Bladder microvascular endothelial cell (primary cell): ENCODE results near the gene SEMA4F. TPM values are rescaled to one million over a fixed set of nuclear protein-coding genes. Genes with fewer than 3 reads are reported as not detected.

ENCODE experiments used
- total RNA-seq: library from RNA; depleted of rRNA; stranded (reverse); fragments of >200 nt; gene quantifications from 2 replicates; pipeline ENCODE4 v1.2.3, GENCODE V29; 2014

SEMA4F gene, protein sequence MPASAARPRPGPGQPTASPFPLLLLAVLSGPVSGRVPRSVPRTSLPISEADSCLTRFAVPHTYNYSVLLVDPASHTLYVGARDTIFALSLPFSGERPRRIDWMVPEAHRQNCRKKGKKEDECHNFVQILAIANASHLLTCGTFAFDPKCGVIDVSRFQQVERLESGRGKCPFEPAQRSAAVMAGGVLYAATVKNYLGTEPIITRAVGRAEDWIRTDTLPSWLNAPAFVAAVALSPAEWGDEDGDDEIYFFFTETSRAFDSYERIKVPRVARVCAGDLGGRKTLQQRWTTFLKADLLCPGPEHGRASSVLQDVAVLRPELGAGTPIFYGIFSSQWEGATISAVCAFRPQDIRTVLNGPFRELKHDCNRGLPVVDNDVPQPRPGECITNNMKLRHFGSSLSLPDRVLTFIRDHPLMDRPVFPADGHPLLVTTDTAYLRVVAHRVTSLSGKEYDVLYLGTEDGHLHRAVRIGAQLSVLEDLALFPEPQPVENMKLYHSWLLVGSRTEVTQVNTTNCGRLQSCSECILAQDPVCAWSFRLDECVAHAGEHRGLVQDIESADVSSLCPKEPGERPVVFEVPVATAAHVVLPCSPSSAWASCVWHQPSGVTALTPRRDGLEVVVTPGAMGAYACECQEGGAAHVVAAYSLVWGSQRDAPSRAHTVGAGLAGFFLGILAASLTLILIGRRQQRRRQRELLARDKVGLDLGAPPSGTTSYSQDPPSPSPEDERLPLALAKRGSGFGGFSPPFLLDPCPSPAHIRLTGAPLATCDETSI
- total RNA-seq, result 2.3 and 7.0 TPM in 2 replicates

DNA sequence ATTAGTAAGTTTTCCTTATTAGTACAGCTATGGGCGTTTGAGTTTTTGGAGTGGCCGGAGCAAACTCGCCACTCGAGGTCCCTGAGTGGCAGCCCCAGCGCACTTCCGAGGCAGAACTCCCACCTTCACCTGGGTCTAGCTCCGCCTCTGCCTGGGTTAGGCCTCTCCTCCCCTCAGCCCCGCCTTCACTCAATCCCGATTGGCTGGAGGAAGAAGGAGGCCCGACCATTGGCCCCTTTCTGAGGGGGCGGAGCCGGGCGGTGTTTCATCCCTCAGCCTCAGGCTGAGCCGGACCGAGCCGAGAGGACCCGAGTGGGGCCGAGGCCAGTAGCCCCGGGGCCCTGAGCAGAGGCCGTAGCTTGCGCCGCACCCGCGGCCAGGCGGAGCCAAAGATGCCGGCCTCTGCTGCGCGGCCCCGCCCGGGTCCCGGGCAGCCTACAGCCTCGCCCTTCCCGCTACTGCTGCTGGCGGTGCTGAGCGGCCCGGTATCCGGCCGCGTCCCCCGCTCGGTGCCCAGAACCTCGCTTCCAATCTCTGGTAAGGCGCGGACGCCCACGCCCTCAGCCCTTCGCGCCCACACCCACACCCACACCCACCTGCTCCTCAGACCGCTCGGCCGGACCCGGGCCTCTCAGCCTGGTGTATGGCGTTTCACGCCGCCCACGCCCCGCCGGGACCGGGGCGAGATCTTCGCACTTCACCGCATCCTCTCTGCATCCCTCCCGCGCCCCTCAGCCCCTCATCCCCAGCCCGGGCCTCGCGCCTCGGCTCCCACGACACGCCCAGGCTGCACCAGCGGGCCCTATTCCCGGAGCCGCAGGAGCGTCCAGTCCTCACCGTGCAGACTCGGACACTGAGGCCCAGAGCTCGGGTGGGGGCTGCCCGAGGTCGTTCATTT, at the start of gene SEMA4F:
SEMA4F (plus strand) TSS at position 263 of the 898 bp plus-strand sequence; CDS start at position 393, 130 bp downstream.

DNA sequence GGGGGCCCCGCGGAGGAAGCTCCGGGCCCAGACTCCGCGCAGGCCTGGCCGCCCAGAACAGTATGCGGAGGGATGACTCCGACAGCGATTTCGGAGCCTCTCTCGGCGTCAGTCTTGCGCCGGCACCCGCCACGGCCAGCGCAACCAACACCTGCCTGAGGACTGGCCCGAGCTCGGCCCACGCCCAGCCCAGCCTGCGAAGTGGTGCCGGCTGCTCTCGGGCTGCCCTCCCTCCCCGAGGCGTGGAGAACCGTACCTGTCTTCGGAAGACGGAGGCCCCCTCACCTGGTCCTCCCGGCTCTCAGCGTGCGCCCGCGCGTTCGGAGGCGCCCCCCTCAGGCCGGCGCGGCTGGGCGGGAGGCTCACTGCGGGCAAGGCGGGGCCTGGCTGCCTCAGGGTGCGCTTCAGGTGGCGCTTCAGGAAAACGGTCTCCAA, 6.0 kb upstream of the SEMA4F start, which contains the start of gene M1AP:
M1AP (minus strand) TSS at position 322 of the 435 bp plus-strand sequence. CDS start 8,055 bp downstream, outside the sequence.

Other genes with a start within 250 kb of the SEMA4F start
- 0.13 and 0.16 TPM in 2 replicates for gene C2orf81, start 232.6 kb upstream of the SEMA4F start, total RNA-seq
- gene WDR54, start 232.5 kb upstream of the SEMA4F start, total RNA-seq, result 23.2 and 38.9 TPM in 2 replicates
- 3.2 and 30.9 TPM in 2 replicates for gene RTKN, start 212.3 kb upstream of the SEMA4F start, total RNA-seq
- gene INO80B, start 199.2 kb upstream of the SEMA4F start, total RNA-seq, result 6.6 and 11.4 TPM in 2 replicates
- gene WBP1, start 195.8 kb upstream of the SEMA4F start, total RNA-seq, result 25.9 and 49.3 TPM in 2 replicates
- 46.6 and 63.2 TPM in 2 replicates for gene MOGS, start 188.9 kb upstream of the SEMA4F start, total RNA-seq
- gene MRPL53, start 181.6 kb upstream of the SEMA4F start, total RNA-seq, result 36.4 and 43.2 TPM in 2 replicates
- gene CCDC142, start 171.2 kb upstream of the SEMA4F start, total RNA-seq, result 12.6 and 21.5 TPM in 2 replicates
- 6.0 and 12.3 TPM in 2 replicates for gene TTC31, start 171.2 kb upstream of the SEMA4F start, total RNA-seq
- gene LBX2, start 154.6 kb upstream of the SEMA4F start, total RNA-seq, result 1.3 and 1.9 TPM in 2 replicates
- 9.7 and 12.0 TPM in 2 replicates for gene PCGF1, start 146.6 kb upstream of the SEMA4F start, total RNA-seq
- gene TLX2, start 139.8 kb upstream of the SEMA4F start, total RNA-seq, result not detected in 2 replicates
- 0.16 TPM in 1 of 2 replicates, not detected in the other for gene DQX1, start 128.0 kb upstream of the SEMA4F start, total RNA-seq
- gene AUP1, start 124.5 kb upstream of the SEMA4F start, total RNA-seq, result 92.4 and 104 TPM in 2 replicates
- 38.4 and 43.9 TPM in 2 replicates for gene HTRA2, start 124.3 kb upstream of the SEMA4F start, total RNA-seq
- 1.4 and 1.8 TPM in 2 replicates for gene LOXL3, start 100.3 kb upstream of the SEMA4F start, total RNA-seq
- 14.4 and 18.3 TPM in 2 replicates for gene DOK1, start 99.5 kb upstream of the SEMA4F start, total RNA-seq
- not detected in 2 replicates for gene M1AP, start 5.9 kb upstream of the SEMA4F start, total RNA-seq
- gene HK2, start 179.9 kb downstream of the SEMA4F start, total RNA-seq, result 3.2 and 9.0 TPM in 2 replicates